Lower leg skin (tissue), 3 donors: ENCODE data around the gene HMG20B.

Source experiments
- POLR2A ChIP-seq, 2 donors: fragments of 450-650 bp; IDR thresholded peaks; one replicate each; pipeline ENCODE4 v1.6.1; 2016 to 2017; ENCODE audit warnings: antibody characterized with exemption in 2 of 2, mild to moderate bottlenecking in 1 of 2, moderate library complexity in 1 of 2
- TF ChIP-seq, protein P1 (sequence below), 3 donors: fragments of 450-650 bp; IDR thresholded peaks; one replicate each; pipeline ENCODE4 v1.5.1; 2016; ENCODE audit warnings: antibody characterized with exemption in 3 of 3, mild to moderate bottlenecking in 3 of 3, moderate library complexity in 2 of 3

DNA sequence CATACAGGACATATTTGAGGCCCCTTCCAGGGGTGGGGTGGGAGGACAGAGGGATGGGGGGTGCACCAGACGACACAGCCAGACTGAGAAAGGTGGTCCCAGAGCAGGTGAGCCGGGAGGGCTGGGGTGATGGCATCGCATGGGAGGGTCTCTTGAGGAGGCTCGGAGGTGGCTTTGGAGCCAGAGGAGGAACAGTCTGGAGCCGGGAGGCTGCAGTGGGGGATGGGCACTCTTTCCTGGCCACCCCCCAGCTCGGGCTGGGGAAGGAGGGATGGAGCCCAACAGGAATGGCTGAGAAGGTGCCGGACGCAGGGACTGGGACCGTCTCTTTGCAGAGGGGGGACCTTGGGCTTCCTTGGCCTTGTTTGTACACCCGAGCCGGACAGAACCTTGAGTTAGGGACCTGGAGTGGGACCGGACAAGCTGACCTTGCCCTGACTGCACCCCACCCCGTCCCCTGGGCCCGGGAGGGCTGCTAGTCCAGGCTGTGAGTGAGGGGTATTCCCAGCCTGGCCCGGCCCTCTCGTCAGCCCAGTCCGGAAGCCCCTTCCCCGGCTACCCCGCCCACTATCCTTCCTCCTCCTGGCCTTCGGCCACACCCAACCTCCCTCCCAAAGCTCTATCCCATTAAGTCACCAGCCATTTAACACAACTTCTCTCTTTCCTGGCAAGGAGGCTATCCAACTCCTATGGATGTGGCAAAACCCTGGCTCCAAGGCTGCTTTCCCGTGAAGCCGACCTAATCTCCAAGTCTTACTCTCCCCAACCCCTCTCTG, 34.7 kb downstream of the HMG20B start:
- TF ChIP-seq, protein P1, sequence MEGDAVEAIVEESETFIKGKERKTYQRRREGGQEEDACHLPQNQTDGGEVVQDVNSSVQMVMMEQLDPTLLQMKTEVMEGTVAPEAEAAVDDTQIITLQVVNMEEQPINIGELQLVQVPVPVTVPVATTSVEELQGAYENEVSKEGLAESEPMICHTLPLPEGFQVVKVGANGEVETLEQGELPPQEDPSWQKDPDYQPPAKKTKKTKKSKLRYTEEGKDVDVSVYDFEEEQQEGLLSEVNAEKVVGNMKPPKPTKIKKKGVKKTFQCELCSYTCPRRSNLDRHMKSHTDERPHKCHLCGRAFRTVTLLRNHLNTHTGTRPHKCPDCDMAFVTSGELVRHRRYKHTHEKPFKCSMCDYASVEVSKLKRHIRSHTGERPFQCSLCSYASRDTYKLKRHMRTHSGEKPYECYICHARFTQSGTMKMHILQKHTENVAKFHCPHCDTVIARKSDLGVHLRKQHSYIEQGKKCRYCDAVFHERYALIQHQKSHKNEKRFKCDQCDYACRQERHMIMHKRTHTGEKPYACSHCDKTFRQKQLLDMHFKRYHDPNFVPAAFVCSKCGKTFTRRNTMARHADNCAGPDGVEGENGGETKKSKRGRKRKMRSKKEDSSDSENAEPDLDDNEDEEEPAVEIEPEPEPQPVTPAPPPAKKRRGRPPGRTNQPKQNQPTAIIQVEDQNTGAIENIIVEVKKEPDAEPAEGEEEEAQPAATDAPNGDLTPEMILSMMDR (IDR thresholded peaks at IDR 0.05), result no peak
- no peak for TF ChIP-seq POLR2A (IDR thresholded peaks at IDR 0.05)
